HEK293 (cell line): ENCODE results near the gene CXXC5.
A peak's percentile ranks its signal among the peaks of the same experiment; 100 is the strongest.

ENCODE experiments used
- CTCF ChIA-PET: fragments of 350-600 bp; formaldehyde crosslinking; extraction: SDS; loops from one replicate; lab custom pipeline; 2021; ENCODE audit warnings: antibody characterized with exemption; lab: Yijun Ruan, JAX
- POLR2A ChIA-PET: fragments of 300-600 bp; formaldehyde crosslinking; extraction: SDS; loops from one replicate; lab custom pipeline; 2020; ENCODE audit warnings: antibody characterized with exemption, inconsistent platforms; lab: Yijun Ruan, JAX
- H3K27ac ChIP-seq: fragments of 200-500 bp; sonication (Bioruptor generic); 2 replicates; pipeline ENCODE4 v1.5.1; 2014; ENCODE audit warnings: low read depth, low read length, control low read depth, inconsistent platforms; ENCODE audit errors: extremely low read depth
- H3K36me3 ChIP-seq, 2 experiments: fragments of 200-500 bp in 1 of 2; sonication (Bioruptor generic) in 1 of 2; 1 replicate in 1 of 2; 2 replicates in 1 of 2; pipeline ENCODE4 v1.5.1; 2014 to 2017; ENCODE audit warnings: inconsistent platforms in 2 of 2, low read length in 2 of 2; ENCODE audit not compliant: control insufficient read depth in 2 of 2, insufficient read depth in 1 of 2
- H3K4me1 ChIP-seq: fragments of 200-500 bp; sonication (Bioruptor generic); 2 replicates; pipeline ENCODE4 v1.5.1; 2014; ENCODE audit warnings: mild to moderate bottlenecking, low read length, inconsistent platforms; ENCODE audit not compliant: control insufficient read depth, insufficient read depth
- H3K4me3 ChIP-seq: 2 replicates; pipeline ENCODE4 v1.5.1; 2011; ENCODE audit warnings: low read depth, mild to moderate bottlenecking, control low read depth, low read length, moderate library complexity
- H3K9me3 ChIP-seq: fragments of 200-500 bp; sonication (Bioruptor generic); 2 replicates; pipeline ENCODE4 v1.5.1; 2014; ENCODE audit warnings: low read depth, low read length, inconsistent platforms; ENCODE audit not compliant: control insufficient read depth, insufficient read depth
- EGR2 ChIP-seq: fragments of 450-650 bp; formaldehyde crosslinking; IDR thresholded peaks from 2 replicates; pipeline ENCODE4 v1.5.1; 2016; ENCODE audit warnings: low read depth, missing biosample characterization, missing genetic modification characterization
- GLIS1 ChIP-seq: fragments of 450-650 bp; formaldehyde crosslinking; IDR thresholded peaks from 2 replicates; pipeline ENCODE4 v1.5.1; 2016; ENCODE audit warnings: missing biosample characterization, missing genetic modification characterization
- SCRT2 ChIP-seq: fragments of 450-650 bp; formaldehyde crosslinking; IDR thresholded peaks from 2 replicates; pipeline ENCODE4 v1.5.1; 2016; ENCODE audit warnings: missing biosample characterization, missing genetic modification characterization
- SP3 ChIP-seq: fragments of 450-650 bp; formaldehyde crosslinking; IDR thresholded peaks from 2 replicates; pipeline ENCODE4 v1.5.1; 2016; ENCODE audit warnings: missing biosample characterization, missing genetic modification characterization
- TRIM28 ChIP-seq: IDR thresholded peaks from 2 replicates; pipeline ENCODE4 v1.6.1; 2011; ENCODE audit warnings: low read length, control low read depth, borderline replicate concordance
- ZFHX2 ChIP-seq: fragments of 450-650 bp; formaldehyde crosslinking; conservative IDR thresholded peaks from 2 replicates; pipeline ENCODE4 v1.5.1; 2016; ENCODE audit warnings: missing biosample characterization, missing genetic modification characterization
- ZNF10 ChIP-seq: fragments of 450-650 bp; formaldehyde crosslinking; IDR thresholded peaks from 2 replicates; pipeline ENCODE4 v1.5.1; 2017; ENCODE audit warnings: missing biosample characterization, missing genetic modification characterization
- ZNF155 ChIP-seq: fragments of 450-650 bp; formaldehyde crosslinking; IDR thresholded peaks from 2 replicates; pipeline ENCODE4 v1.5.1; 2016; ENCODE audit warnings: missing biosample characterization, missing genetic modification characterization
- ZNF175 ChIP-seq: fragments of 450-650 bp; formaldehyde crosslinking; IDR thresholded peaks from 2 replicates; pipeline ENCODE4 v1.5.1; 2016; ENCODE audit warnings: missing biosample characterization, missing genetic modification characterization
- ZNF221 ChIP-seq: fragments of 450-650 bp; formaldehyde crosslinking; IDR thresholded peaks from 2 replicates; pipeline ENCODE4 v1.5.1; 2017; ENCODE audit warnings: missing biosample characterization, missing genetic modification characterization, borderline replicate concordance
- ZNF544 ChIP-seq: fragments of 450-650 bp; formaldehyde crosslinking; IDR thresholded peaks from 2 replicates; pipeline ENCODE4 v1.5.0; 2017; ENCODE audit warnings: missing biosample characterization, missing genetic modification characterization
- ZNF677 ChIP-seq: fragments of 450-650 bp; IDR thresholded peaks from 2 replicates; pipeline ENCODE4 v1.5.0; 2018; ENCODE audit warnings: missing biosample characterization, mild to moderate bottlenecking, missing genetic modification characterization, moderate library complexity
- ZNF692 ChIP-seq: fragments of 450-650 bp; formaldehyde crosslinking; IDR thresholded peaks from 2 replicates; pipeline ENCODE4 v1.5.1; 2016; ENCODE audit warnings: missing biosample characterization, missing genetic modification characterization
- ZNF707 ChIP-seq: fragments of 450-650 bp; formaldehyde crosslinking; IDR thresholded peaks from 2 replicates; pipeline ENCODE4 v1.5.1; 2016; ENCODE audit warnings: missing biosample characterization, missing genetic modification characterization
- TF ChIP-seq, protein P1 (sequence below): fragments of 450-650 bp; formaldehyde crosslinking; IDR thresholded peaks from 2 replicates; pipeline ENCODE4 v1.5.1; 2016; ENCODE audit warnings: missing biosample characterization, missing genetic modification characterization
- TF ChIP-seq, protein P2 (sequence below): fragments of 450-650 bp; formaldehyde crosslinking; IDR thresholded peaks from 2 replicates; pipeline ENCODE4 v1.5.1; 2017; ENCODE audit warnings: missing biosample characterization, mild to moderate bottlenecking, missing genetic modification characterization, moderate library complexity
- TF ChIP-seq, protein P3 (sequence below): fragments of 450-650 bp; formaldehyde crosslinking; IDR thresholded peaks from 2 replicates; pipeline ENCODE4 v1.5.1; 2016; ENCODE audit warnings: missing biosample characterization, missing genetic modification characterization
- TF ChIP-seq, protein P4 (sequence below): fragments of 450-650 bp; formaldehyde crosslinking; IDR thresholded peaks from 2 replicates; pipeline ENCODE4 v1.5.1; 2016; ENCODE audit warnings: missing biosample characterization, missing genetic modification characterization
- TF ChIP-seq, protein P5 (sequence below): fragments of 450-650 bp; formaldehyde crosslinking; IDR thresholded peaks from 2 replicates; pipeline ENCODE4 v1.5.1; 2016; ENCODE audit warnings: missing biosample characterization, missing genetic modification characterization

CXXC5 gene

GRCh38 chr5:139711067-139711905 lies 63.1 kb downstream of the CXXC5 start (continued):
- TF ChIP-seq, protein P1, sequence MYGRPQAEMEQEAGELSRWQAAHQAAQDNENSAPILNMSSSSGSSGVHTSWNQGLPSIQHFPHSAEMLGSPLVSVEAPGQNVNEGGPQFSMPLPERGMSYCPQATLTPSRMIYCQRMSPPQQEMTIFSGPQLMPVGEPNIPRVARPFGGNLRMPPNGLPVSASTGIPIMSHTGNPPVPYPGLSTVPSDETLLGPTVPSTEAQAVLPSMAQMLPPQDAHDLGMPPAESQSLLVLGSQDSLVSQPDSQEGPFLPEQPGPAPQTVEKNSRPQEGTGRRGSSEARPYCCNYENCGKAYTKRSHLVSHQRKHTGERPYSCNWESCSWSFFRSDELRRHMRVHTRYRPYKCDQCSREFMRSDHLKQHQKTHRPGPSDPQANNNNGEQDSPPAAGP (tag by site-specific recombination) = no peak
- TF ChIP-seq ZNF155 = no peak
- 0 out of 2 replicates have a peak, but pooled peaks have one; percentile 4 for TF ChIP-seq SP3 (tag by site-specific recombination)
- TF ChIP-seq, protein P2, sequence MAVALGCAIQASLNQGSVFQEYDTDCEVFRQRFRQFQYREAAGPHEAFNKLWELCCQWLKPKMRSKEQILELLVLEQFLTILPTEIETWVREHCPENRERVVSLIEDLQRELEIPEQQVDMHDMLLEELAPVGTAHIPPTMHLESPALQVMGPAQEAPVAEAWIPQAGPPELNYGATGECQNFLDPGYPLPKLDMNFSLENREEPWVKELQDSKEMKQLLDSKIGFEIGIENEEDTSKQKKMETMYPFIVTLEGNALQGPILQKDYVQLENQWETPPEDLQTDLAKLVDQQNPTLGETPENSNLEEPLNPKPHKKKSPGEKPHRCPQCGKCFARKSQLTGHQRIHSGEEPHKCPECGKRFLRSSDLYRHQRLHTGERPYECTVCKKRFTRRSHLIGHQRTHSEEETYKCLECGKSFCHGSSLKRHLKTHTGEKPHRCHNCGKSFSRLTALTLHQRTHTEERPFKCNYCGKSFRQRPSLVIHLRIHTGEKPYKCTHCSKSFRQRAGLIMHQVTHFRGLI = peak; percentile 69; the same call in 1 of the 2 replicates
- TF ChIP-seq SCRT2 (tag by site-specific recombination) = no peak
- peak; percentile 36; the same call in 1 of the 2 replicates for TF ChIP-seq ZNF692 (tag by site-specific recombination)
- TF ChIP-seq, protein P3, sequence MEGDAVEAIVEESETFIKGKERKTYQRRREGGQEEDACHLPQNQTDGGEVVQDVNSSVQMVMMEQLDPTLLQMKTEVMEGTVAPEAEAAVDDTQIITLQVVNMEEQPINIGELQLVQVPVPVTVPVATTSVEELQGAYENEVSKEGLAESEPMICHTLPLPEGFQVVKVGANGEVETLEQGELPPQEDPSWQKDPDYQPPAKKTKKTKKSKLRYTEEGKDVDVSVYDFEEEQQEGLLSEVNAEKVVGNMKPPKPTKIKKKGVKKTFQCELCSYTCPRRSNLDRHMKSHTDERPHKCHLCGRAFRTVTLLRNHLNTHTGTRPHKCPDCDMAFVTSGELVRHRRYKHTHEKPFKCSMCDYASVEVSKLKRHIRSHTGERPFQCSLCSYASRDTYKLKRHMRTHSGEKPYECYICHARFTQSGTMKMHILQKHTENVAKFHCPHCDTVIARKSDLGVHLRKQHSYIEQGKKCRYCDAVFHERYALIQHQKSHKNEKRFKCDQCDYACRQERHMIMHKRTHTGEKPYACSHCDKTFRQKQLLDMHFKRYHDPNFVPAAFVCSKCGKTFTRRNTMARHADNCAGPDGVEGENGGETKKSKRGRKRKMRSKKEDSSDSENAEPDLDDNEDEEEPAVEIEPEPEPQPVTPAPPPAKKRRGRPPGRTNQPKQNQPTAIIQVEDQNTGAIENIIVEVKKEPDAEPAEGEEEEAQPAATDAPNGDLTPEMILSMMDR = peak; percentile 21; the same call in 1 of the 2 replicates
- TF ChIP-seq EGR2 (tag by site-specific recombination) = peak; percentile 89
- no peak for TF ChIP-seq ZNF677
- peak; percentile 99 for TF ChIP-seq GLIS1
- TF ChIP-seq, protein P4, sequence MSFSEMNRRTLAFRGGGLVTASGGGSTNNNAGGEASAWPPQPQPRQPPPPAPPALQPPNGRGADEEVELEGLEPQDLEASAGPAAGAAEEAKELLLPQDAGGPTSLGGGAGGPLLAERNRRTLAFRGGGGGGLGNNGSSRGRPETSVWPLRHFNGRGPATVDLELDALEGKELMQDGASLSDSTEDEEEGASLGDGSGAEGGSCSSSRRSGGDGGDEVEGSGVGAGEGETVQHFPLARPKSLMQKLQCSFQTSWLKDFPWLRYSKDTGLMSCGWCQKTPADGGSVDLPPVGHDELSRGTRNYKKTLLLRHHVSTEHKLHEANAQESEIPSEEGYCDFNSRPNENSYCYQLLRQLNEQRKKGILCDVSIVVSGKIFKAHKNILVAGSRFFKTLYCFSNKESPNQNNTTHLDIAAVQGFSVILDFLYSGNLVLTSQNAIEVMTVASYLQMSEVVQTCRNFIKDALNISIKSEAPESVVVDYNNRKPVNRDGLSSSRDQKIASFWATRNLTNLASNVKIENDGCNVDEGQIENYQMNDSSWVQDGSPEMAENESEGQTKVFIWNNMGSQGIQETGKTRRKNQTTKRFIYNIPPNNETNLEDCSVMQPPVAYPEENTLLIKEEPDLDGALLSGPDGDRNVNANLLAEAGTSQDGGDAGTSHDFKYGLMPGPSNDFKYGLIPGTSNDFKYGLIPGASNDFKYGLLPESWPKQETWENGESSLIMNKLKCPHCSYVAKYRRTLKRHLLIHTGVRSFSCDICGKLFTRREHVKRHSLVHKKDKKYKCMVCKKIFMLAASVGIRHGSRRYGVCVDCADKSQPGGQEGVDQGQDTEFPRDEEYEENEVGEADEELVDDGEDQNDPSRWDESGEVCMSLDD (tag by site-specific recombination) = no peak
- TF ChIP-seq, protein P5, sequence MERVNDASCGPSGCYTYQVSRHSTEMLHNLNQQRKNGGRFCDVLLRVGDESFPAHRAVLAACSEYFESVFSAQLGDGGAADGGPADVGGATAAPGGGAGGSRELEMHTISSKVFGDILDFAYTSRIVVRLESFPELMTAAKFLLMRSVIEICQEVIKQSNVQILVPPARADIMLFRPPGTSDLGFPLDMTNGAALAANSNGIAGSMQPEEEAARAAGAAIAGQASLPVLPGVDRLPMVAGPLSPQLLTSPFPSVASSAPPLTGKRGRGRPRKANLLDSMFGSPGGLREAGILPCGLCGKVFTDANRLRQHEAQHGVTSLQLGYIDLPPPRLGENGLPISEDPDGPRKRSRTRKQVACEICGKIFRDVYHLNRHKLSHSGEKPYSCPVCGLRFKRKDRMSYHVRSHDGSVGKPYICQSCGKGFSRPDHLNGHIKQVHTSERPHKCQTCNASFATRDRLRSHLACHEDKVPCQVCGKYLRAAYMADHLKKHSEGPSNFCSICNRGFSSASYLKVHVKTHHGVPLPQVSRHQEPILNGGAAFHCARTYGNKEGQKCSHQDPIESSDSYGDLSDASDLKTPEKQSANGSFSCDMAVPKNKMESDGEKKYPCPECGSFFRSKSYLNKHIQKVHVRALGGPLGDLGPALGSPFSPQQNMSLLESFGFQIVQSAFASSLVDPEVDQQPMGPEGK = peak; percentile 85

DNA sequence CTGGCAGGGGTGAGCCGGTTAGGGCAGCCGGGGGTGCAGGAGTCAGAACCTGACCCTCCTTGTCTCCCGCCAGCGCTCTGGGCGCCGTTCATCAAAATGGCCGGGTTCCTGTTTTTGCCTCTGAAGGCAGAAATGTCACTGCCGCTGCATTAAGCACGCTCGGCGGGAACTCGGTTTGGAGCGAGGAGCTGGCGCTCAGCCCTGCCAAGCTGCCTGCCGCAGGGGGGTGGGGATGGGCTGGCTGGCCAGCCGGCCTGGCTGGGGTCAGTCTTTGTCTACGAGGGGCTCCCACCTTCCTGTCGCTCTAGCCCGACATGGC lies 63.7 kb downstream of the CXXC5 start:
- ChIA-PET POLR2A (interaction anchor here (1.0 to 3.9 kb wide), 4 partner anchors 18 to 64 kb away, joined by 3 to 25 read pairs (median 3); partner anchors contain the start of gene CXXC5), CTCF (interaction anchor here (0.9 to 2.5 kb wide), 8 partner anchors 15 to 76 kb away, joined by 3 to 17 read pairs (median 4); no protein-coding TSS in a partner anchor)
- no peak overlapping the region for H3K27ac ChIP-seq
- no peaks in the 10 kb centered on the region for H3K9me3 ChIP-seq
- 0 out of 2 replicates have a peak, but pooled peaks cover 3% of the 10 kb centered on the region for H3K4me1 ChIP-seq
- no peaks in the 10 kb centered on the region for H3K36me3 ChIP-seq
- no peak overlapping the region for H3K4me3 ChIP-seq
- TF ChIP-seq TRIM28 (no peak), ZNF677 (no peak), ZNF175 (no peak), ZFHX2 (tag by site-specific recombination) (no peak), ZNF544 (tag by site-specific recombination) (no peak), ZNF221 (tag by site-specific recombination) (no peak), ZNF10 (tag by site-specific recombination) (no peak), ZNF707 (tag by site-specific recombination) (no peak)
- TF ChIP-seq, protein P4 (tag by site-specific recombination) = no peak
- TF ChIP-seq, protein P5 = no peak
